IMR-90 (cell line): ENCODE measurements around the gene PDE8B. TPM values are rescaled to one million over a fixed set of nuclear protein-coding genes. Genes with fewer than 3 reads are reported as not detected.

ENCODE experiments used
- ATAC-seq: fragments of 200-7000 bp; cut with Tn5 transposase; 2 replicates; pipeline ENCODE4 v1.9.1; 2020; ENCODE audit warnings: low read depth, mild to moderate bottlenecking, moderate library complexity
- BruUV-seq: library from RNA; stranded (reverse); fragments of 400-500 nt; replicated peaks from 2 replicates; lab custom pipeline; 2021; lab: Mats Ljungman, UMichigan
- CTCF ChIA-PET: fragments of 300-600 bp; formaldehyde crosslinking; extraction: SDS; loops from one replicate; lab custom pipeline; 2021; ENCODE audit warnings: antibody characterized with exemption; lab: Yijun Ruan, JAX
- POLR2A ChIA-PET: fragments of 300-600 bp; sonication (Branson Sonifier 250); formaldehyde crosslinking; loops from one replicate; lab custom pipeline; 2022; ENCODE audit warnings: antibody characterized with exemption; ENCODE audit not compliant: unreplicated experiment; lab: Charles Lee
- DNase-seq: peaks from one replicate; pipeline ENCODE4 v3.0.0; 2013
- H2AFZ ChIP-seq: replicated peaks from 2 replicates; pipeline ENCODE3; 2013; ENCODE audit warnings: low read length, mild to moderate bottlenecking; ENCODE audit not compliant: poor library complexity
- H2AK5ac ChIP-seq: 2 replicates; pipeline ENCODE4 v1.6.1; 2013; ENCODE audit warnings: low read depth, low read length, inconsistent platforms
- H2AK9ac ChIP-seq: replicated peaks from 2 replicates; pipeline ENCODE3; 2013; ENCODE audit warnings: mild to moderate bottlenecking, low read depth, low read length, moderate library complexity; ENCODE audit not compliant: poor library complexity
- H2BK120ac ChIP-seq: 2 replicates; pipeline ENCODE4 v1.6.1; 2013; ENCODE audit warnings: low read depth, low read length, inconsistent platforms
- H2BK15ac ChIP-seq: 3 replicates; pipeline ENCODE4 v1.6.1; 2013; ENCODE audit warnings: low read depth, low read length, inconsistent platforms
- H2BK20ac ChIP-seq: 2 replicates; pipeline ENCODE4 v1.6.1; 2013; ENCODE audit warnings: low read depth, mild to moderate bottlenecking, inconsistent platforms, low read length, moderate library complexity
- H2BK5ac ChIP-seq: 2 replicates; pipeline ENCODE4 v1.6.1; 2013; ENCODE audit warnings: mild to moderate bottlenecking, low read depth, low read length, inconsistent platforms; ENCODE audit not compliant: poor library complexity, severe bottlenecking
- H3K14ac ChIP-seq: replicated peaks from 2 replicates; pipeline ENCODE4 v1.6.1; 2013; ENCODE audit warnings: low read depth, low read length, inconsistent platforms
- H3K18ac ChIP-seq: 2 replicates; pipeline ENCODE4 v1.6.1; 2013; ENCODE audit warnings: low read depth, low read length, control low read depth
- H3K23ac ChIP-seq: 2 replicates; pipeline ENCODE4 v1.6.1; 2013; ENCODE audit warnings: low read depth, low read length, inconsistent platforms
- H3K27ac ChIP-seq: 2 replicates; pipeline ENCODE4 v1.5.1; 2013; ENCODE audit warnings: mild to moderate bottlenecking, control low read depth, low read length; ENCODE audit not compliant: insufficient read depth
- H3K27me3 ChIP-seq: 2 replicates; pipeline ENCODE4 v1.6.1; 2013; ENCODE audit warnings: low read length; ENCODE audit not compliant: control insufficient read depth, insufficient read depth
- H3K36me3 ChIP-seq: 2 replicates; pipeline ENCODE4 v1.6.1; 2013; ENCODE audit warnings: low read length, mixed read lengths; ENCODE audit not compliant: control insufficient read depth, insufficient read depth
- H3K4ac ChIP-seq: 2 replicates; pipeline ENCODE4 v1.6.1; 2013; ENCODE audit warnings: low read depth, low read length, inconsistent platforms
- H3K4me1 ChIP-seq: 2 replicates; pipeline ENCODE4 v1.6.1; 2013; ENCODE audit warnings: low read length, mixed read lengths; ENCODE audit not compliant: control insufficient read depth, insufficient read depth
- H3K4me2 ChIP-seq: 2 replicates; pipeline ENCODE4 v1.6.1; 2013; ENCODE audit warnings: low read depth, mild to moderate bottlenecking, control low read depth, low read length, moderate library complexity
- H3K4me3 ChIP-seq: 2 replicates; pipeline ENCODE4 v1.5.1; 2013; ENCODE audit warnings: low read depth, mild to moderate bottlenecking, control low read depth, low read length, moderate library complexity; ENCODE audit not compliant: insufficient read depth
- H3K56ac ChIP-seq: 2 replicates; pipeline ENCODE4 v1.6.1; 2013; ENCODE audit warnings: low read length, inconsistent platforms; ENCODE audit not compliant: insufficient read depth; ENCODE audit errors: extremely low read depth
- H3K79me1 ChIP-seq, 2 experiments: 2 replicates each; pipeline ENCODE4 v1.6.1; 2013; ENCODE audit warnings: low read length in 2 of 2, inconsistent platforms in 1 of 2, low read depth in 1 of 2
- H3K9ac ChIP-seq: 2 replicates; pipeline ENCODE4 v1.6.1; 2013; ENCODE audit warnings: low read depth, low read length, control low read depth
- H3K9me1 ChIP-seq: 2 replicates; pipeline ENCODE4 v1.6.1; 2013; ENCODE audit warnings: low read length, inconsistent platforms; ENCODE audit not compliant: insufficient read depth
- H3K9me3 ChIP-seq: 2 replicates; pipeline ENCODE4 v1.6.1; 2013; ENCODE audit warnings: low read length; ENCODE audit not compliant: control insufficient read depth, insufficient read depth
- H4K20me1 ChIP-seq: 2 replicates; pipeline ENCODE4 v1.6.1; 2013; ENCODE audit warnings: low read length, inconsistent platforms; ENCODE audit not compliant: insufficient read depth
- H4K5ac ChIP-seq: 2 replicates; pipeline ENCODE4 v1.6.1; 2013; ENCODE audit warnings: mild to moderate bottlenecking, low read depth, low read length, control low read depth
- H4K8ac ChIP-seq, 2 experiments: 2 replicates each; pipeline ENCODE4 v1.6.1; 2013; ENCODE audit warnings: low read depth in 2 of 2, low read length in 2 of 2, control low read depth in 1 of 2, inconsistent platforms in 1 of 2
- H4K91ac ChIP-seq: 2 replicates; pipeline ENCODE4 v1.6.1; 2013; ENCODE audit warnings: low read depth, low read length, inconsistent platforms; ENCODE audit not compliant: insufficient read depth
- ELK1 ChIP-seq: fragments of 150-350 bp; IDR thresholded peaks from 2 replicates; pipeline ENCODE4 v1.6.1; 2016; ENCODE audit warnings: low read depth, mild to moderate bottlenecking, low read length, moderate library complexity, borderline replicate concordance
- FOS ChIP-seq: fragments of 150-350 bp; IDR thresholded peaks from 2 replicates; pipeline ENCODE4 v1.6.1; 2016; ENCODE audit warnings: low read depth, low read length
- NFE2L2 ChIP-seq: fragments of 150-350 bp; IDR thresholded peaks from 2 replicates; pipeline ENCODE4 v1.6.1; 2016; ENCODE audit warnings: low read depth, mild to moderate bottlenecking, low read length
- USF2 ChIP-seq: fragments of 150-350 bp; IDR thresholded peaks from 2 replicates; pipeline ENCODE4 v1.6.1; 2017; ENCODE audit warnings: mild to moderate bottlenecking, antibody characterized with exemption, low read length, low read depth
- WGBS, 2 experiments: methylation state at CpG; one replicate each; pipeline versions ENCODE4 v1.1.5 to v1.1.7; 2013; ENCODE audit warnings: missing lambda C conversion rate in 2 of 2; ENCODE audit not compliant: insufficient read length in 1 of 2; ENCODE audit errors: extremely low coverage in 2 of 2; 5-methylcytosine and 5-hydroxymethylcytosine counted together
- dilution Hi-C: fragments of 300-500 bp; cut with HindIII; formaldehyde crosslinking; loops from one replicate; pipeline ENCODE4 v1.14.3; 2018; ENCODE audit warnings: low sequenced_read_pairs; ENCODE audit not compliant: unreplicated experiment
- in situ Hi-C: fragments of 300-500 bp; cut with MboI; formaldehyde crosslinking; loops from 3 replicates; pipeline ENCODE4 v1.14.3; 2019; ENCODE audit warnings: low sequenced_read_pairs, inconsistent platforms, mixed read lengths
- intact Hi-C: fragments of 100-400 bp; cut with micrococcal nuclease; formaldehyde crosslinking; loops from 2 replicates; pipeline ENCODE4 v1.10.0; 2022
- polyA plus RNA-seq, 3 experiments: library from polyadenylated mRNA; depleted of rRNA; stranded (reverse); fragments of >200 nt; gene quantifications; 2 replicates each; pipeline ENCODE4 v1.2.3, GENCODE V29; 2012; ENCODE audit warnings: low replicate concordance in 1 of 3
- total RNA-seq: library from RNA; depleted of rRNA; stranded (reverse); fragments of >200 nt; gene quantifications from 2 replicates; pipeline ENCODE4 v1.2.3, GENCODE V29; 2012

Gene PDE8B
- total and polyA plus RNA-seq, 2 of the 4 experiments (the other 2 are of a cell fraction): under 0.01 to 0.03 TPM

- no TSS peak for BruUV-seq
- H3K9me3 ChIP-seq: no peaks in the 10 kb centered on the region
- CTCF ChIA-PET: no interaction called here
Measured at GRCh38 chr5:77461287-77461686, 250.8 kb downstream of the PDE8B start.

More at GRCh38 chr5:77461287-77461686, 250.8 kb downstream of the PDE8B start:
- Histone ChIP-seq H3K4me1 (no peaks in the 10 kb centered on the region), H4K8ac (no peak overlapping the region), H4K91ac (no peak overlapping the region), H3K27me3 (no peaks in the 10 kb centered on the region), H3K4me2 (no peak overlapping the region), H2BK15ac (no peak overlapping the region), H4K5ac (no peak overlapping the region), H3K56ac (no peak overlapping the region), H3K27ac (no peak overlapping the region), H3K23ac (no peak overlapping the region), H3K14ac (no peak overlapping the region), H3K36me3 (no peaks in the 10 kb centered on the region), H2AK9ac (no peak overlapping the region), H3K4ac (no peak overlapping the region), H2BK120ac (no peak overlapping the region), H2BK20ac (no peak overlapping the region), H3K9me1 (no peaks in the 10 kb centered on the region), H3K4me3 (no peak overlapping the region), H3K79me1 (no peaks in the 10 kb centered on the region), H2AK5ac (no peak overlapping the region), H2AFZ (no peak overlapping the region), H3K9ac (no peak overlapping the region), H4K20me1 (no peaks in the 10 kb centered on the region), H3K18ac (no peak overlapping the region), H2BK5ac (no peak overlapping the region)
- DNase-seq (no peak), ATAC-seq (no peak)
- no peak for TF ChIP-seq USF2
- TF ChIP-seq ELK1: no peak
- no peak for TF ChIP-seq FOS
- TF ChIP-seq NFE2L2: no peak
- WGBS, 2 experiments: no CpG with 5 or more reads among the region's 5 CpGs
- intact Hi-C loops: no loop called here
- dilution Hi-C loops: no loop called here
- in situ Hi-C loops: no loop called here
- POLR2A ChIA-PET: no interaction called here
